ENCODE data around the gene LAMA1.

DNA sequence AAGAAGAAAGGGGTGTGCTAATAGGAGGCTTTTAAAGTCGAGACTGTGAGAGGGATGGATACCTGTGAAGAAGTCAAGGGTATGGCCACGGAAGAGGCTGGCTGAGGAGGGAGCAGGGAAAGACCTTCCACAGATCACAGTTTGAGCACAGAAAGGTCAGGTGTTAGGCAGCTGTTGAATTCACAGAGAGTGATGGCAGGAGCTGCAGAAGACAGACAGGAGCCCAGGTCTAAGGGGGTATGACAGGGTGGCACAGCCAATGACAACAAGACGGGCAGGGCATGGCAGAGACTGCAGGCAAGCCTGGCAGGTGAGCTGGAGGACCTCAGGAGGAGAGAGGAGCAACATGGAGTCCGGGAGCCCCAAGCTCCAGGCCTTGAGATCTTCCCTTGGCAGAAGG lies 163.1 kb downstream of the LAMA1 start:
- no peak for TF ChIP-seq CTCF (IDR thresholded peaks at IDR 0.05 in 8 of 11, conservative IDR thresholded peaks at IDR 0.05 in 3 of 11)
- no peak for TF ChIP-seq POLR2A (IDR thresholded peaks at IDR 0.05)
- TF ChIP-seq POLR2AphosphoS5 (IDR thresholded peaks at IDR 0.05), result no peak
